CD14-positive monocyte (primary cell): ENCODE measurements around the gene SLCO1C1. TPM values are rescaled to one million over a fixed set of nuclear protein-coding genes. Genes with fewer than 3 reads are reported as not detected.

ENCODE experiments used
- DNase-seq, 3 donors: peaks; one replicate each; pipeline ENCODE4 v3.0.0-alpha.2; 2011 to 2022
- H2AFZ ChIP-seq: 2 replicates; pipeline ENCODE4 v1.6.0; 2012; ENCODE audit warnings: mild to moderate bottlenecking, low read depth, low read length, inconsistent platforms; ENCODE audit not compliant: insufficient read depth, poor library complexity, severe bottlenecking
- H3K27ac ChIP-seq, 2 donors: 1 replicate in 1 of 2; 2 replicates in 1 of 2; pipeline ENCODE4 v1.5.1; 2012 to 2013; ENCODE audit warnings: low read length in 2 of 2, control low read depth in 1 of 2, inconsistent platforms in 1 of 2, low read depth in 1 of 2, mild to moderate bottlenecking in 1 of 2
- H3K27me3 ChIP-seq, 2 donors: one replicate each; pipeline versions ENCODE4 v1.6.0 to v1.6.1; 2011 to 2013; ENCODE audit warnings: low read length in 2 of 2; ENCODE audit not compliant: control insufficient read depth in 2 of 2, insufficient read depth in 2 of 2
- H3K36me3 ChIP-seq, 2 donors: replicated peaks in 1 of 2; 1 replicate in 1 of 2; 2 replicates in 1 of 2; pipeline versions ENCODE4 v1.5.1 to v1.6.1; 2012 to 2013; ENCODE audit warnings: low read length in 2 of 2, control low read depth in 1 of 2, inconsistent platforms in 1 of 2, mild to moderate bottlenecking in 1 of 2; ENCODE audit not compliant: insufficient read depth in 2 of 2, control insufficient read depth in 1 of 2
- H3K4me1 ChIP-seq, 2 donors: 1 replicate in 1 of 2; 2 replicates in 1 of 2; pipeline versions ENCODE4 v1.5.1 to v1.6.1; 2012 to 2013; ENCODE audit warnings: low read length in 2 of 2, control low read depth in 1 of 2, inconsistent platforms in 1 of 2, mild to moderate bottlenecking in 1 of 2, moderate library complexity in 1 of 2; ENCODE audit not compliant: insufficient read depth in 2 of 2, control insufficient read depth in 1 of 2
- H3K4me2 ChIP-seq: replicated peaks from 2 replicates; pipeline ENCODE3; 2012; ENCODE audit warnings: low read length, moderate library complexity, mild to moderate bottlenecking; ENCODE audit not compliant: poor library complexity, severe bottlenecking; ENCODE audit errors: extremely low read depth
- H3K4me3 ChIP-seq, 3 experiments: fragments of 200-600 bp in 1 of 3; sonication (generic) in 1 of 3; replicated peaks in 1 of 3; 1 replicate in 2 of 3; 2 replicates in 1 of 3; pipeline ENCODE4 v1.5.1; 2011 to 2013; ENCODE audit warnings: low read length in 3 of 3, mild to moderate bottlenecking in 3 of 3, control low read depth in 2 of 3, low read depth in 2 of 3, inconsistent platforms in 1 of 3, moderate library complexity in 1 of 3
- H3K79me2 ChIP-seq: 2 replicates; pipeline ENCODE4 v1.6.0; 2012; ENCODE audit warnings: mild to moderate bottlenecking, control low read depth, inconsistent platforms, low read length, moderate library complexity; ENCODE audit not compliant: insufficient read depth
- H3K9ac ChIP-seq: 2 replicates; pipeline ENCODE4 v1.6.0; 2017; ENCODE audit warnings: low read length, mild to moderate bottlenecking; ENCODE audit not compliant: insufficient read depth, poor library complexity, severe bottlenecking
- H3K9me3 ChIP-seq, 2 donors: replicated peaks in 1 of 2; 1 replicate in 1 of 2; 2 replicates in 1 of 2; pipeline versions ENCODE4 v1.5.1 to v1.6.1; 2012 to 2013; ENCODE audit warnings: low read length in 2 of 2, control low read depth in 1 of 2; ENCODE audit not compliant: control insufficient read depth in 1 of 2, insufficient read depth in 1 of 2
- H4K20me1 ChIP-seq: 2 replicates; pipeline ENCODE4 v1.6.0; 2012; ENCODE audit warnings: mild to moderate bottlenecking, low read length, control low read depth, moderate library complexity; ENCODE audit not compliant: insufficient read depth
- H3K27ac Mint-ChIP-seq, 7 donors: one replicate each; pipeline ENCODE4 v1.8.0; 2020; ENCODE audit warnings: mild to moderate bottlenecking in 7 of 7, mixed read lengths in 7 of 7, moderate library complexity in 6 of 7, inconsistent platforms in 2 of 7
- H3K27me3 Mint-ChIP-seq, 3 donors: one replicate each; pipeline ENCODE4 v1.8.0; 2021 to 2022; ENCODE audit warnings: low read depth in 3 of 3, mild to moderate bottlenecking in 3 of 3, mixed read lengths in 3 of 3, moderate library complexity in 3 of 3, inconsistent platforms in 1 of 3
- H3K36me3 Mint-ChIP-seq, 2 donors: one replicate each; pipeline ENCODE4 v1.8.0; 2020; ENCODE audit warnings: mixed read lengths in 2 of 2, inconsistent platforms in 1 of 2, mild to moderate bottlenecking in 1 of 2
- H3K4me1 Mint-ChIP-seq: one replicate; pipeline ENCODE4 v1.8.0; 2020; ENCODE audit warnings: mild to moderate bottlenecking, mixed read lengths
- H3K4me3 Mint-ChIP-seq, 2 donors: one replicate each; pipeline ENCODE4 v1.8.0; 2020; ENCODE audit warnings: mild to moderate bottlenecking in 2 of 2, mixed read lengths in 2 of 2, moderate library complexity in 1 of 2
- H3K9me3 Mint-ChIP-seq, 7 donors: one replicate each; pipeline ENCODE4 v1.8.0; 2020 to 2022; ENCODE audit warnings: mixed read lengths in 7 of 7, mild to moderate bottlenecking in 6 of 7, moderate library complexity in 6 of 7, inconsistent platforms in 2 of 7
- WGBS: methylation state at CpG from one replicate; pipeline ENCODE4 v1.1.5; 2013; ENCODE audit warnings: missing lambda C conversion rate; ENCODE audit not compliant: insufficient coverage; 5-methylcytosine and 5-hydroxymethylcytosine counted together
- intact Hi-C, 2 donors: fragments of 100-400 bp; cut with micrococcal nuclease; formaldehyde crosslinking; loops; one replicate each; pipeline versions ENCODE4 v1.15.0 to v1.15.1; 2023
- polyA plus RNA-seq, 3 donors: library from polyadenylated mRNA; depleted of rRNA in 1 of 3; unstranded in 2 of 3; stranded (reverse) in 1 of 3; fragments of 300-500 nt in 2 of 3; fragments of >200 nt in 1 of 3; fragmentation: Illumina TruSeq in 2 of 3; gene quantifications; 1 replicate in 2 of 3; 2 replicates in 1 of 3; pipeline ENCODE4 v1.2.3, GENCODE V29; 2012 to 2021
- TF ChIP-seq, protein P1 (sequence below): fragments of 200-600 bp; IDR thresholded peaks from one replicate; pipeline ENCODE4 v1.8.0; 2022; ENCODE audit warnings: antibody characterized with exemption, mild to moderate bottlenecking

Gene SLCO1C1
- polyA plus RNA-seq, 3 donors: not detected

DNA sequence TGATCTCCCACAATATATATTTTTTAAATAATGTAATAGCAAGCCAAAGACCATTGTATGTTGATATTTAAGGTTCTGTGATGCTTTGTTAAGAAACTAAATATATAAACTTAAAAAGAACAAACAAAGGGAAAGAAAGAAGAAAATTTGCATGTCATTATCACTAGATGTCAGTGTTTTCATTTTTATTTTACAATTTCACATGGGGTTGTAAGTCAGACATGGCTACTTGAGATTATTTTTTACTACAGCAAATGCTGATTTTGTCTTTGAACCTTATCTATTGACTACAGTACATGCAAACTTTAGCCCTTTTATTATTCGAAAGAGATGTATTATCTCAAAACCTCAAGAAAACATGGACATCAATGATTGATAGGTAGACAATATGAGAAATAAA is 36.1 kb downstream of the SLCO1C1 start:
- TF ChIP-seq, protein P1, sequence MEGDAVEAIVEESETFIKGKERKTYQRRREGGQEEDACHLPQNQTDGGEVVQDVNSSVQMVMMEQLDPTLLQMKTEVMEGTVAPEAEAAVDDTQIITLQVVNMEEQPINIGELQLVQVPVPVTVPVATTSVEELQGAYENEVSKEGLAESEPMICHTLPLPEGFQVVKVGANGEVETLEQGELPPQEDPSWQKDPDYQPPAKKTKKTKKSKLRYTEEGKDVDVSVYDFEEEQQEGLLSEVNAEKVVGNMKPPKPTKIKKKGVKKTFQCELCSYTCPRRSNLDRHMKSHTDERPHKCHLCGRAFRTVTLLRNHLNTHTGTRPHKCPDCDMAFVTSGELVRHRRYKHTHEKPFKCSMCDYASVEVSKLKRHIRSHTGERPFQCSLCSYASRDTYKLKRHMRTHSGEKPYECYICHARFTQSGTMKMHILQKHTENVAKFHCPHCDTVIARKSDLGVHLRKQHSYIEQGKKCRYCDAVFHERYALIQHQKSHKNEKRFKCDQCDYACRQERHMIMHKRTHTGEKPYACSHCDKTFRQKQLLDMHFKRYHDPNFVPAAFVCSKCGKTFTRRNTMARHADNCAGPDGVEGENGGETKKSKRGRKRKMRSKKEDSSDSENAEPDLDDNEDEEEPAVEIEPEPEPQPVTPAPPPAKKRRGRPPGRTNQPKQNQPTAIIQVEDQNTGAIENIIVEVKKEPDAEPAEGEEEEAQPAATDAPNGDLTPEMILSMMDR: no peak
- intact Hi-C loops: no loop called here
- H3K27me3 Mint-ChIP-seq: no peaks in the 10 kb centered on the region
- Histone ChIP-seq H2AFZ (no peak overlapping the region), H3K4me1 (no peaks in the 10 kb centered on the region), H3K36me3 (no peaks in the 10 kb centered on the region), H3K4me2 (no peak overlapping the region), H3K4me3 (no peak overlapping the region), H4K20me1 (no peaks in the 10 kb centered on the region), H3K9me3 (no peaks in the 10 kb centered on the region), H3K9ac (no peak overlapping the region), H3K27me3 (no peaks in the 10 kb centered on the region), H3K79me2 (no peaks in the 10 kb centered on the region), H3K27ac (no peak overlapping the region)
- H3K27ac Mint-ChIP-seq: no peak overlapping the region
- no peak for DNase-seq
- H3K4me3 Mint-ChIP-seq: no peak overlapping the region
- no CpG with 5 or more reads among the region's 1 CpG for WGBS
- H3K36me3 Mint-ChIP-seq: no peaks in the 10 kb centered on the region
- peaks cover 0 to 3% (median 0%) of the 10 kb centered on the region in 7 donors for H3K9me3 Mint-ChIP-seq
- H3K4me1 Mint-ChIP-seq: no peaks in the 10 kb centered on the region

DNA sequence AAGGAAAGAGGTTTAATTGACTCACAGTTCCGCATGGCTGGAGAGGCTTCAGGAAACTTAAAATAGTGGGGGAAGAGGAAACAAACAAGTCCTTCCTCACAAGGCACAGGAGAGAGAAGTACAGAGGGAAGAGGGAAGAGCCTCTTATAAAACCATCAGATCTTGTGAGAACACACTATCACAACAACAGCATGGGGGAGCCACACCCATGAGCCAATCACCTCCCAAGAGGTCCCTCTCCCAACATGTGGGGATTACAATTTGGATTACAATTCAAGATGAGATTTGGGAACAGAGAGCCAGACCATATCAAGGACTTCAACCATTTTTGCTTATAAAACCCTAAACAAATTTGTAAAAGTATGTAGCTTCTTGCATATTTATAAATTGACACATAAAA is 45.8 kb downstream of the SLCO1C1 start:
- H3K4me3 ChIP-seq: no peak overlapping the region
- H3K36me3 ChIP-seq: no peaks in the 10 kb centered on the region
- no peak overlapping the region for H3K4me2 ChIP-seq
- H3K4me1 ChIP-seq: no peaks in the 10 kb centered on the region
- intact Hi-C loops: no loop called here
- no peak overlapping the region for H3K27ac ChIP-seq
- Mint-ChIP-seq H3K27ac (no peak overlapping the region), H3K4me1 (no peaks in the 10 kb centered on the region), H3K27me3 (no peaks in the 10 kb centered on the region), H3K4me3 (no peak overlapping the region), H3K36me3 (no peaks in the 10 kb centered on the region), H3K9me3 (peaks cover 0 to 2% (median 0%) of the 10 kb centered on the region in 7 donors)
- H2AFZ ChIP-seq: no peak overlapping the region
- no peak overlapping the region for H3K9ac ChIP-seq
- no peaks in the 10 kb centered on the region for H3K9me3 ChIP-seq
- H4K20me1 ChIP-seq: no peaks in the 10 kb centered on the region
- DNase-seq: no peak
- H3K27me3 ChIP-seq: no peaks in the 10 kb centered on the region
- TF ChIP-seq, protein P1: no peak
- H3K79me2 ChIP-seq: no peaks in the 10 kb centered on the region
- WGBS: no CpG with 5 or more reads among the region's 1 CpG
